ENCODE measurements around the gene TFB1M.

TFB1M gene

DNA sequence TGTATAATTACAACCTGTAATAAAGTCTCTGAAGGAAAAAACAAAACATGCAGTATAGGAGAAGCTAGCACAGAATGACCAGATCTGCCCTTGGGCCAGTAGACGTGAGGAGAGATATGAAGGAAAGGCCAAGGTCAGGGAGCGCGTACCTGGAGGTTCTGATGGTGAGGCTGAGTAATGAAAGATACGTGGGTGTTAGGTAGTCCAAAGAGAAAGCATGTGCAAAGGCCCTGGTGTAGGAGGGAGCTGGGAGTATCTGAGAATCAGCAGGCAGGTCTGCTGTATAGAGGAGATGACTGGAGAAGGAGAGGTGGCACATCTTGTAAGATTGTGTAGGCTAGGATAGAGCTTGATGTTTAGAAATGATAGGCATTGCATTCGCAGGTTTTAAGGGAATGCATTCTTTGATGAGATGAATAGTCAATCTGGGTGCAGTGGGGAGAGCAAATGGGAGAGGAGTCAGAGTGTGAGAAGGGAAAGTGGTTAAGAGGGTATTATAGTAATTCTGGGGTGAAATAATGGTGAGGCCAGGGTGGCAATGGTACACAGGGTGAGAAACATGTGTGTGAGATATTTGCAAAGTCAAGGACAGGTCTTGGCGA is 15.9 kb upstream of the TFB1M start:
- H3K4me3 ChIP-seq (ENCODE audit: low read length), result no peak overlapping the region
- no peaks in the 10 kb centered on the region for H3F3A ChIP-seq (ENCODE audit: insufficient read depth, low read length)
- no peaks in the 10 kb centered on the region for H3K9me3 ChIP-seq (replicated peaks; ENCODE audit: insufficient read depth, low read length)
- H3K4me2 ChIP-seq (ENCODE audit: low read depth, low read length), result no peak overlapping the region
- no peaks in the 10 kb centered on the region for H3K79me2 ChIP-seq (ENCODE audit: low read length)
- TF ChIP-seq EZH2 (optimal IDR thresholded peaks at IDR 0.05; ENCODE audit: low read depth, low read length) (no peak), EZH2phosphoT487 (IDR thresholded peaks at IDR 0.05; ENCODE audit: low read length) (no peak)
- TF ChIP-seq, protein P1, sequence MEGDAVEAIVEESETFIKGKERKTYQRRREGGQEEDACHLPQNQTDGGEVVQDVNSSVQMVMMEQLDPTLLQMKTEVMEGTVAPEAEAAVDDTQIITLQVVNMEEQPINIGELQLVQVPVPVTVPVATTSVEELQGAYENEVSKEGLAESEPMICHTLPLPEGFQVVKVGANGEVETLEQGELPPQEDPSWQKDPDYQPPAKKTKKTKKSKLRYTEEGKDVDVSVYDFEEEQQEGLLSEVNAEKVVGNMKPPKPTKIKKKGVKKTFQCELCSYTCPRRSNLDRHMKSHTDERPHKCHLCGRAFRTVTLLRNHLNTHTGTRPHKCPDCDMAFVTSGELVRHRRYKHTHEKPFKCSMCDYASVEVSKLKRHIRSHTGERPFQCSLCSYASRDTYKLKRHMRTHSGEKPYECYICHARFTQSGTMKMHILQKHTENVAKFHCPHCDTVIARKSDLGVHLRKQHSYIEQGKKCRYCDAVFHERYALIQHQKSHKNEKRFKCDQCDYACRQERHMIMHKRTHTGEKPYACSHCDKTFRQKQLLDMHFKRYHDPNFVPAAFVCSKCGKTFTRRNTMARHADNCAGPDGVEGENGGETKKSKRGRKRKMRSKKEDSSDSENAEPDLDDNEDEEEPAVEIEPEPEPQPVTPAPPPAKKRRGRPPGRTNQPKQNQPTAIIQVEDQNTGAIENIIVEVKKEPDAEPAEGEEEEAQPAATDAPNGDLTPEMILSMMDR (IDR thresholded peaks at IDR 0.05; ENCODE audit: low read length), result no peak
- no peaks in the 10 kb centered on the region for H3K4me1 ChIP-seq (ENCODE audit: low read length)
- no peaks in the 10 kb centered on the region for H3K27me3 ChIP-seq (replicated peaks; ENCODE audit: insufficient read depth, low read length)
- H3K36me3 ChIP-seq (replicated peaks; ENCODE audit: insufficient read depth, low read length), result no peaks in the 10 kb centered on the region
- no peak for DNase-seq
- no peak overlapping the region for H3K27ac ChIP-seq (ENCODE audit: low read length)
- no peak overlapping the region for H3K9ac ChIP-seq (ENCODE audit: low read length)
- H3K9me2 ChIP-seq (replicated peaks; ENCODE audit: insufficient read depth, low read length), result no peaks in the 10 kb centered on the region
- H2AFZ ChIP-seq (ENCODE audit: low read length), result no peak overlapping the region
- no peaks in the 10 kb centered on the region for H4K20me1 ChIP-seq (ENCODE audit: insufficient read depth, low read length)

DNA sequence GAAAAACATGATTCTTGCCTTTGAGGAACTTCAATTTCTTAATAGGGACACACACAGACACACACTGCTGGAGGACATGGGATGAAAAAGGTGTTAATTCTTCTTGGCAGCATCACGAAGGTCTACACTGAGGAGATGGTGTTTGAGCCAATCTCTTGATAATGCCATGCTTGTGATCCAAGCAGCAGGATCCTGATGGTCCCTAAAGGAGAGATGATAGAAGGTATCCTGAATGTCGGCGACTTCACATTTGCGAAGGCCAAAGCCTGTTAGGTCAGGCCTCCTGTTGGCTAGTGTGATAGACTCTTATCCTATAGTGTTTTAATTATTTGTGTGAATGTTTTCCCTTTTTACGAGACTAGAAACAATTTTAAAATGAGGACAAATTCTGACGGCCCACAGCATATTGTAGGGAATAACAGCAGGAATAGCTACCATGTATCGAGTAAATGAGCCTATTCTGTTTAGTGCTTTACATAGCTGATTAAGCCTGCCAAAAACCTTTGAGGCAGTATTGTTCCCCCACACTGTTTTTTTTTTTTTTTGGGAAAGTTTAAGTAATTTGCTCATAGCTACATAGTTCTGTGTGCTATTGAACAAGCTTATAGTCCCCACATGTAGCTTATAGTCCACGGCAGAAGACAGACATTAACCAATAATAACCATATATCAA is 15.3 kb upstream of the TFB1M start:
- TF ChIP-seq EZH2phosphoT487 (IDR thresholded peaks at IDR 0.05; ENCODE audit: low read length) (no peak), EZH2 (optimal IDR thresholded peaks at IDR 0.05; ENCODE audit: low read depth, low read length) (no peak)
- TF ChIP-seq, protein P1 (IDR thresholded peaks at IDR 0.05; ENCODE audit: low read length), result no peak
- H4K20me1 ChIP-seq (ENCODE audit: insufficient read depth, low read length), result no peaks in the 10 kb centered on the region
- no peaks in the 10 kb centered on the region for H3K4me1 ChIP-seq (ENCODE audit: low read length)
- H3K9me3 ChIP-seq (replicated peaks; ENCODE audit: insufficient read depth, low read length), result no peaks in the 10 kb centered on the region
- H3K27ac ChIP-seq (ENCODE audit: low read length), result no peak overlapping the region
- no peak for DNase-seq
- H3K4me2 ChIP-seq (ENCODE audit: low read depth, low read length), result no peak overlapping the region
- H3F3A ChIP-seq (ENCODE audit: insufficient read depth, low read length), result no peaks in the 10 kb centered on the region
- no peaks in the 10 kb centered on the region for H3K9me2 ChIP-seq (replicated peaks; ENCODE audit: insufficient read depth, low read length)
- H3K79me2 ChIP-seq (ENCODE audit: low read length), result no peaks in the 10 kb centered on the region
- H2AFZ ChIP-seq (ENCODE audit: low read length), result no peak overlapping the region
- no peak overlapping the region for H3K4me3 ChIP-seq (ENCODE audit: low read length)
- H3K9ac ChIP-seq (ENCODE audit: low read length), result no peak overlapping the region
- H3K36me3 ChIP-seq (replicated peaks; ENCODE audit: insufficient read depth, low read length), result no peaks in the 10 kb centered on the region
- no peaks in the 10 kb centered on the region for H3K27me3 ChIP-seq (replicated peaks; ENCODE audit: insufficient read depth, low read length)

GRCh38 chr6:155328539-155329459 is 14.5 kb upstream of the TFB1M start:
- Histone ChIP-seq H3K79me2 (ENCODE audit: low read length) (no peaks in the 10 kb centered on the region), H3K9ac (ENCODE audit: low read length) (no peak overlapping the region), H4K20me1 (ENCODE audit: insufficient read depth, low read length) (no peaks in the 10 kb centered on the region), H3K4me1 (ENCODE audit: low read length) (no peaks in the 10 kb centered on the region), H2AFZ (ENCODE audit: low read length) (no peak overlapping the region), H3K36me3 (replicated peaks; ENCODE audit: insufficient read depth, low read length) (no peaks in the 10 kb centered on the region), H3K4me3 (ENCODE audit: low read length) (no peak overlapping the region), H3K27ac (ENCODE audit: low read length) (no peak overlapping the region), H3F3A (ENCODE audit: insufficient read depth, low read length) (no peaks in the 10 kb centered on the region), H3K4me2 (ENCODE audit: low read depth, low read length) (no peak overlapping the region), H3K27me3 (replicated peaks; ENCODE audit: insufficient read depth, low read length) (no peaks in the 10 kb centered on the region), H3K9me3 (replicated peaks; ENCODE audit: insufficient read depth, low read length) (no peaks in the 10 kb centered on the region), H3K9me2 (replicated peaks; ENCODE audit: insufficient read depth, low read length) (no peaks in the 10 kb centered on the region)
- no peak for DNase-seq
- TF ChIP-seq EZH2 (optimal IDR thresholded peaks at IDR 0.05; ENCODE audit: low read depth, low read length) (no peak), EZH2phosphoT487 (IDR thresholded peaks at IDR 0.05; ENCODE audit: low read length) (no peak)
- TF ChIP-seq, protein P1 (IDR thresholded peaks at IDR 0.05; ENCODE audit: low read length), result no peak

Measured in MM.1S (cell line).